ENCODE measurements around the gene CTDSP2. TPM values are rescaled to one million over a fixed set of nuclear protein-coding genes. Genes with fewer than 3 reads are reported as not detected.

Gene CTDSP2
- total RNA-seq, 1 donor from 2014 or later = 87.1 TPM

DNA sequence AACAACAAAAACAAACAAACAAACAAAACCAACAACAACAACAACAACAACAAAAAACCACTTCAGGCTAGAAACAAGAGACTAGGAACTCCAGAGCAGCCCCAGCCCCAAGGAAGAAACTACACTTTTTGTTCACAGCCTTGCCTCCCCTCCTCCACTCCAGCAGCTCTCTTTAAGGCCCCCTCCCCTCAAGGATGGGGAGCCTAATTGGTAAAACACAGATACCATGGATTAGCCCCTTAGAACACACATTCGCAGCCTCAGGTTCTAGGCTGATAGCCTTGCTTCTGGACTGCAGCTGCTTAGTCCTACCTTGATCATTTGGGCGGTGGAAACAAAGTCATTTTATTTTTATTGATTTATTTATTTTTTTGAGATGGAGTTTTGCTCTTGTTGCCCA, 16.1 kb downstream of the CTDSP2 start:
- H3K4me1 Mint-ChIP-seq (ENCODE audit: low read depth, unreplicated experiment) = peaks cover 38% of the 10 kb centered on the region

DNA sequence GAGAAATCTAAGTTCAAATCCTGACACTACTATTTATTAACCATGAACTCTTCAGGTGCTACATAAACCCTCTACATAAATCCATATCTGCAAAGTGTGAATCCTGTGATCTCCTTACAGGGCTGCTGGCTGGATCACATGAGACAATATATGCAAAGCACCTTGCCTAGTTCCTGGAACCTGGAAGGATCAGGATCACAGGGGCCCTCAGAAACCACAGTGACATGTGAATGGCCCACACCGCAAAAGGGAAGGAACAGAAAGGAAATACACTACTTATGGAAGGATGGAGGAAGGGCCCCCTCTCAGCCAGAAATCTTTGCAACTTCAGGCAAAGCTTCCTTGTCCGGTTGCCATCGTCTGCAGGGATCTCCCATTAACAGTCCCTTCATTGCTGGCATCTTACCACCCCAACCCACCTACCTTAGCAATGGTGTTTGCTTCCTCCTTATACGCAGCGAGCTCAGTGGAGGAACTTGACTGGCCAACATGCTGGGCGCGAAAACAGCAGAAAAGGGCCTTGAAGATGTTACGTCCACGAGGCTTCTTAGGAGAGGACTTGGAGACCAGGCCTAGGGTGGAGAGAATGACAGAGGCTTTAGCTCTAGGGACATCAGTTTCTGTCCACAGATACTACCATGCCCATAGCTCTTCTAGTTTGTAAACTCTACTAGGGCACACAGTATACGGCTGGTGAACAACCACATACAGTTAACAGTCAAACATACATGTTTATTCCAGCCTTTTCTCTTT, 17.3 kb downstream of the CTDSP2 start:
- H3K4me3 ChIP-seq (ENCODE audit: insufficient read depth, low read depth, low read length) = no peak overlapping the region
- Mint-ChIP-seq H3K27me3 (ENCODE audit: low read depth, unreplicated experiment) (no peaks in the 10 kb centered on the region), H3K36me3 (ENCODE audit: low read depth, unreplicated experiment) (peaks cover 24% of the 10 kb centered on the region), H3K9me3 (ENCODE audit: unreplicated experiment) (peaks cover 3% of the 10 kb centered on the region), H3K4me3 (ENCODE audit: unreplicated experiment) (no peak overlapping the region), H3K27ac (ENCODE audit: unreplicated experiment) (no peak overlapping the region), H3K4me1 (ENCODE audit: low read depth, unreplicated experiment) (peaks cover 34% of the 10 kb centered on the region)
- H4K20me1 ChIP-seq (ENCODE audit: insufficient read depth, low read length) = peaks cover 93% of the 10 kb centered on the region
- H3K79me2 ChIP-seq (ENCODE audit: insufficient read depth, low read length) = peaks cover 71% of the 10 kb centered on the region
- no peak overlapping the region for H2AFZ ChIP-seq (ENCODE audit: low read depth, low read length)
- no peaks in the 10 kb centered on the region for H3K27me3 ChIP-seq (ENCODE audit: insufficient read depth, low read length)
- no peak overlapping the region for H3K9ac ChIP-seq (ENCODE audit: low read length)
- no peak for FAIRE-seq
- no peak overlapping the region for H3K27ac ChIP-seq (ENCODE audit: low read depth, low read length)
- no peak for TF ChIP-seq EZH2 (IDR thresholded peaks at IDR 0.05; ENCODE audit: insufficient read depth, low read length)
- H3K9me3 ChIP-seq (ENCODE audit: insufficient read depth, low read depth, low read length) = no peaks in the 10 kb centered on the region
- H3K4me1 ChIP-seq (ENCODE audit: insufficient read depth, low read length) = peaks cover 14% of the 10 kb centered on the region
- no peak overlapping the region for H3K4me2 ChIP-seq (ENCODE audit: low read length)
- peaks cover 47% of the 10 kb centered on the region for H3K36me3 ChIP-seq (ENCODE audit: insufficient read depth, low read length)
- DNase-seq (ENCODE audit: low read depth) = no peak

More for the DNA sequence above, 16.1 kb downstream of the CTDSP2 start:
- Histone ChIP-seq H3K9me3 (ENCODE audit: insufficient read depth, low read depth, low read length) (no peaks in the 10 kb centered on the region), H3K9ac (ENCODE audit: low read length) (no peak overlapping the region), H3K79me2 (ENCODE audit: insufficient read depth, low read length) (peaks cover 80% of the 10 kb centered on the region), H3K4me2 (ENCODE audit: low read length) (no peak overlapping the region), H3K27me3 (ENCODE audit: insufficient read depth, low read length) (no peaks in the 10 kb centered on the region), H3K36me3 (ENCODE audit: insufficient read depth, low read length) (peaks cover 35% of the 10 kb centered on the region), H2AFZ (ENCODE audit: low read depth, low read length) (no peak overlapping the region), H4K20me1 (ENCODE audit: insufficient read depth, low read length) (peaks cover 91% of the 10 kb centered on the region), H3K27ac (ENCODE audit: low read depth, low read length) (no peak overlapping the region), H3K4me1 (ENCODE audit: insufficient read depth, low read length) (peaks cover 15% of the 10 kb centered on the region), H3K4me3 (ENCODE audit: insufficient read depth, low read depth, low read length) (no peak overlapping the region)
- Mint-ChIP-seq H3K27me3 (ENCODE audit: low read depth, unreplicated experiment) (no peaks in the 10 kb centered on the region), H3K9me3 (ENCODE audit: unreplicated experiment) (peaks cover 3% of the 10 kb centered on the region), H3K36me3 (ENCODE audit: low read depth, unreplicated experiment) (peaks cover 17% of the 10 kb centered on the region), H3K27ac (ENCODE audit: unreplicated experiment) (peak overlapping the region; percentile 18), H3K4me3 (ENCODE audit: unreplicated experiment) (no peak overlapping the region)
- FAIRE-seq (no peak), DNase-seq (ENCODE audit: low read depth) (no peak)
- no peak for TF ChIP-seq EZH2 (IDR thresholded peaks at IDR 0.05; ENCODE audit: insufficient read depth, low read length)
- TF ChIP-seq, protein P1, sequence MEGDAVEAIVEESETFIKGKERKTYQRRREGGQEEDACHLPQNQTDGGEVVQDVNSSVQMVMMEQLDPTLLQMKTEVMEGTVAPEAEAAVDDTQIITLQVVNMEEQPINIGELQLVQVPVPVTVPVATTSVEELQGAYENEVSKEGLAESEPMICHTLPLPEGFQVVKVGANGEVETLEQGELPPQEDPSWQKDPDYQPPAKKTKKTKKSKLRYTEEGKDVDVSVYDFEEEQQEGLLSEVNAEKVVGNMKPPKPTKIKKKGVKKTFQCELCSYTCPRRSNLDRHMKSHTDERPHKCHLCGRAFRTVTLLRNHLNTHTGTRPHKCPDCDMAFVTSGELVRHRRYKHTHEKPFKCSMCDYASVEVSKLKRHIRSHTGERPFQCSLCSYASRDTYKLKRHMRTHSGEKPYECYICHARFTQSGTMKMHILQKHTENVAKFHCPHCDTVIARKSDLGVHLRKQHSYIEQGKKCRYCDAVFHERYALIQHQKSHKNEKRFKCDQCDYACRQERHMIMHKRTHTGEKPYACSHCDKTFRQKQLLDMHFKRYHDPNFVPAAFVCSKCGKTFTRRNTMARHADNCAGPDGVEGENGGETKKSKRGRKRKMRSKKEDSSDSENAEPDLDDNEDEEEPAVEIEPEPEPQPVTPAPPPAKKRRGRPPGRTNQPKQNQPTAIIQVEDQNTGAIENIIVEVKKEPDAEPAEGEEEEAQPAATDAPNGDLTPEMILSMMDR (IDR thresholded peaks at IDR 0.05; ENCODE audit: insufficient read depth, low read depth, low read length) = no peak

DNA sequence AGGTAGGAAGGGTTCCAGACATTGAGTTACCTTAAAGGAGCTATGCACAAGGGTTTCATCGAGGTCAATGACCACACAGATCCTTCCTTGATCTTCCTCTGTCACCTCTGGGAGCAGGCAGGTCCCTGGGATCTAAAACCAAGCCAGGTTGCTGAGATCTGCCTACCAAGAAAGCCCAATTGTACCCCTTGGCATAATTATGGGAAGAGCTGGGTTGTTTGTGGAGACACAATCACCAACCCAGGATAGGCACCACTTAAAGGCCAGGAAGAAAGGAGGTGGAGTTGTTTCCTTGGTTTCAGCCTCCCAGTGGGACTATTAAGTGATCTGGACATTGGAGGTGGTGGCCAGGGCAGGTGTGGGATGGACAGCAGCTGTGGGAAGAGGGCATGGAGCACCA, 19.6 kb downstream of the CTDSP2 start:
- FAIRE-seq (no peak), DNase-seq (ENCODE audit: low read depth) (no peak)
- Histone ChIP-seq H4K20me1 (ENCODE audit: insufficient read depth, low read length) (peaks cover 84% of the 10 kb centered on the region), H3K27ac (ENCODE audit: low read depth, low read length) (no peak overlapping the region), H3K4me1 (ENCODE audit: insufficient read depth, low read length) (peaks cover 4% of the 10 kb centered on the region), H3K36me3 (ENCODE audit: insufficient read depth, low read length) (peaks cover 62% of the 10 kb centered on the region), H3K9ac (ENCODE audit: low read length) (no peak overlapping the region), H3K79me2 (ENCODE audit: insufficient read depth, low read length) (peaks cover 49% of the 10 kb centered on the region), H3K4me3 (ENCODE audit: insufficient read depth, low read depth, low read length) (no peak overlapping the region), H3K9me3 (ENCODE audit: insufficient read depth, low read depth, low read length) (no peaks in the 10 kb centered on the region), H3K4me2 (ENCODE audit: low read length) (no peak overlapping the region), H2AFZ (ENCODE audit: low read depth, low read length) (no peak overlapping the region), H3K27me3 (ENCODE audit: insufficient read depth, low read length) (no peaks in the 10 kb centered on the region)
- no peak overlapping the region for H3K4me3 Mint-ChIP-seq (ENCODE audit: unreplicated experiment)
- H3K4me1 Mint-ChIP-seq (ENCODE audit: low read depth, unreplicated experiment) = peaks cover 21% of the 10 kb centered on the region
- peaks cover 3% of the 10 kb centered on the region for H3K9me3 Mint-ChIP-seq (ENCODE audit: unreplicated experiment)
- H3K36me3 Mint-ChIP-seq (ENCODE audit: low read depth, unreplicated experiment) = peaks cover 29% of the 10 kb centered on the region
- no peak for TF ChIP-seq EZH2 (IDR thresholded peaks at IDR 0.05; ENCODE audit: insufficient read depth, low read length)
- TF ChIP-seq, protein P1 (IDR thresholded peaks at IDR 0.05; ENCODE audit: insufficient read depth, low read depth, low read length) = no peak
- H3K27ac Mint-ChIP-seq (ENCODE audit: unreplicated experiment) = no peak overlapping the region
- H3K27me3 Mint-ChIP-seq (ENCODE audit: low read depth, unreplicated experiment) = no peaks in the 10 kb centered on the region
